H1 (cell line): ENCODE data around the gene SPRR1A. TPM values are rescaled to one million over a fixed set of nuclear protein-coding genes. Genes with fewer than 3 reads are reported as not detected.

Experiments
- BRCA1 ChIP-seq: IDR thresholded peaks from 2 replicates; pipeline ENCODE4 v1.6.1; 2012; ENCODE audit warnings: low read depth, low read length, improper control_type of control experiment
- CHD1 ChIP-seq: IDR thresholded peaks from 2 replicates; pipeline ENCODE4 v1.6.1; 2012; ENCODE audit warnings: low read depth, low read length, improper control_type of control experiment
- CTBP2 ChIP-seq: IDR thresholded peaks from 2 replicates; pipeline ENCODE4 v1.7.0; 2011; ENCODE audit warnings: borderline replicate concordance, mild to moderate bottlenecking, moderate library complexity, mixed read lengths, low read length; ENCODE audit not compliant: insufficient read depth, insufficient read length
- NANOG ChIP-seq: IDR thresholded peaks from 2 replicates; pipeline ENCODE4 v1.6.1; 2011; ENCODE audit warnings: low read length, low read depth, mild to moderate bottlenecking, inconsistent platforms; ENCODE audit not compliant: insufficient read depth, poor library complexity, severe bottlenecking
- YY1 ChIP-seq: IDR thresholded peaks from 2 replicates; pipeline ENCODE4 v1.6.1; 2011; ENCODE audit warnings: low read depth, mild to moderate bottlenecking, low read length
- polyA plus RNA-seq, 7 experiments: library from polyadenylated mRNA; depleted of rRNA in 3 of 7; stranded (reverse) in 5 of 7; unstranded in 2 of 7; fragments of >200 nt in 5 of 7; fragments of 200-250 nt in 2 of 7; gene quantifications; 1 replicate in 5 of 7; 2 replicates in 1 of 7; 4 replicates in 1 of 7; pipeline versions ENCODE4 v1.2.1 to v1.2.3, GENCODE V29; 2011 to 2013; ENCODE audit warnings: missing spikeins in 2 of 7, mixed read lengths in 2 of 7
- total RNA-seq: library from RNA; stranded (reverse); fragmentation: NEBNext Ultra II Directional; extraction: Animal tissue kit (Norgen Biotek cat#: 25700); gene quantifications from 2 replicates; pipeline ENCODE4 v1.2.1, GENCODE V29; 2021

SPRR1A gene
- total and polyA plus RNA-seq, 2 of the 8 experiments (the other 6 are each of a cell fraction or from before 2014, with no cell fraction given) = not detected

GRCh38 chr1:152976688-152977087 is 7.2 kb upstream of the SPRR1A start (continued):
- TF ChIP-seq NANOG (no peak), YY1 (no peak), CHD1 (no peak), BRCA1 (no peak), CTBP2 (no peak)
